ENCODE data around the gene ATP4B. TPM values are rescaled to one million over a fixed set of nuclear protein-coding genes. Genes with fewer than 3 reads are reported as not detected.

ATP4B gene
- total RNA-seq, 1 experiment from 2014 or later, result not detected

DNA sequence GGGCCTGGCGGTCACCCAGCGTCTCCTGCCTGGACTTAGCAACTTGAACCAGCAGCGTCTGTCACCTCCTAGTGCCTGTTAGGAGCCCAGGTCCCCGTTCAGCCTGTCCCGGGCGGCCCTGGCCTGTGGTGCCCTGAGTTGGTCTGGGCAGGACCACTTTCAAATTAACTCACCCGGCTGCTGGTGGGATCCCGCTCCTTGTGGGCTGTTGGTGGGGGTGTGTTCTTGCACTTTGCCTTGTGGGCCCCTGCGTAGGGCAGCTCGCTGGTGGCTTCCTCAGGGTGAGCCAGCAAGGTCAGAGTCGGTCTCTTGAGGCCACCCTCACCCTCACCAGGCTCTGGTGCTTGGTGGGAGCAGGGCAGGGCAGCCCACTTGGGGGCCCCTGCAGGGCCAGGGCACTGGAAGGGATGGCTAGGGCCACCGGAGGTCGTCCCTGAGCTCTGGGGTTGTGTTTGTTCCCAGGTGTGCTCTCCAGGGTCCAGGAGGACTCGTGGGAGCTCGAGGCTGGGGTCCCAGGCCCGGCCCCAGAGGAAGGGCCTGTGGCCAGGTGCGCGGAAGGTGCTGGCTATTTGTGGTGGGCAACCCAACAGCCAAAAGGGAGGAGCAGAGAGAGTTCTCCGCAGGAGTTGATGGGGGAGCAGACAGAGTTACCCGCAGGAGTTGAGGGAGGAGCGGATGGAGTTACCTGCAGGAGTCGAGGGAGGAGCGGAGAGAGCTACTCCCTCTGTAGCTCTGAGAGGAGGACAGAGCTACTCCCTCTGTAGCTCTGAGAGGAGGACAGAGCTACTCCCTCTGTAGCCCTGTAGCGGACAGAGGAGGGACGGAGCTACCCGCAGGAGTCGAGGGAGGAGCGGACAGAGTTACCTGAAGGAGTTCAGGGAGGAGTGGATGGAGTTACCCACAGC lies 56.6 kb downstream of the ATP4B start:
- DNase-seq (ENCODE audit: low read depth, low spot score), result no peak
- H3K4me3 ChIP-seq (ENCODE audit: low read depth in 2 of 2, low read length in 2 of 2), result no peak overlapping the region
- ATAC-seq, result no peak
- no TSS peak for BruUV-seq (replicated peaks)
- ChIA-PET POLR2A (no interaction called here), CTCF (no interaction called here)
- no peaks in the 10 kb centered on the region for H3K36me3 ChIP-seq (ENCODE audit: control insufficient read depth, insufficient read depth, low read length)
- intact Hi-C loops (cut with micrococcal nuclease; ENCODE audit: unreplicated experiment) (no loop called here), in situ Hi-C loops (cut with HindIII; ENCODE audit: low pct_unique_long_range_greater_than_20kb, low sequenced_read_pairs) (no loop called here)
- H3K4me1 ChIP-seq (ENCODE audit: control insufficient read depth, insufficient read depth, low read length), result no peaks in the 10 kb centered on the region
- H3K27me3 ChIP-seq (ENCODE audit: control insufficient read depth, insufficient read depth, low read length), result no peaks in the 10 kb centered on the region
- H3K9me3 ChIP-seq (ENCODE audit: control insufficient read depth, insufficient read depth, low read depth, low read length), result no peaks in the 10 kb centered on the region
- TF ChIP-seq TCF7L2 (IDR thresholded peaks at IDR 0.05; ENCODE audit: low read depth, low read length) (no peak), SIN3A (IDR thresholded peaks at IDR 0.05; ENCODE audit: borderline replicate concordance, insufficient read depth, low read depth, low read length) (no peak), POLR2AphosphoS5 (IDR thresholded peaks at IDR 0.05; ENCODE audit: low read depth, low read length) (no peak)
- TF ChIP-seq, protein P1, sequence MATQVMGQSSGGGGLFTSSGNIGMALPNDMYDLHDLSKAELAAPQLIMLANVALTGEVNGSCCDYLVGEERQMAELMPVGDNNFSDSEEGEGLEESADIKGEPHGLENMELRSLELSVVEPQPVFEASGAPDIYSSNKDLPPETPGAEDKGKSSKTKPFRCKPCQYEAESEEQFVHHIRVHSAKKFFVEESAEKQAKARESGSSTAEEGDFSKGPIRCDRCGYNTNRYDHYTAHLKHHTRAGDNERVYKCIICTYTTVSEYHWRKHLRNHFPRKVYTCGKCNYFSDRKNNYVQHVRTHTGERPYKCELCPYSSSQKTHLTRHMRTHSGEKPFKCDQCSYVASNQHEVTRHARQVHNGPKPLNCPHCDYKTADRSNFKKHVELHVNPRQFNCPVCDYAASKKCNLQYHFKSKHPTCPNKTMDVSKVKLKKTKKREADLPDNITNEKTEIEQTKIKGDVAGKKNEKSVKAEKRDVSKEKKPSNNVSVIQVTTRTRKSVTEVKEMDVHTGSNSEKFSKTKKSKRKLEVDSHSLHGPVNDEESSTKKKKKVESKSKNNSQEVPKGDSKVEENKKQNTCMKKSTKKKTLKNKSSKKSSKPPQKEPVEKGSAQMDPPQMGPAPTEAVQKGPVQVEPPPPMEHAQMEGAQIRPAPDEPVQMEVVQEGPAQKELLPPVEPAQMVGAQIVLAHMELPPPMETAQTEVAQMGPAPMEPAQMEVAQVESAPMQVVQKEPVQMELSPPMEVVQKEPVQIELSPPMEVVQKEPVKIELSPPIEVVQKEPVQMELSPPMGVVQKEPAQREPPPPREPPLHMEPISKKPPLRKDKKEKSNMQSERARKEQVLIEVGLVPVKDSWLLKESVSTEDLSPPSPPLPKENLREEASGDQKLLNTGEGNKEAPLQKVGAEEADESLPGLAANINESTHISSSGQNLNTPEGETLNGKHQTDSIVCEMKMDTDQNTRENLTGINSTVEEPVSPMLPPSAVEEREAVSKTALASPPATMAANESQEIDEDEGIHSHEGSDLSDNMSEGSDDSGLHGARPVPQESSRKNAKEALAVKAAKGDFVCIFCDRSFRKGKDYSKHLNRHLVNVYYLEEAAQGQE (IDR thresholded peaks at IDR 0.05; ENCODE audit: insufficient read depth in 1 of 2, low read depth in 2 of 2, low read length in 1 of 2), result no peak
- TF ChIP-seq, protein P2, sequence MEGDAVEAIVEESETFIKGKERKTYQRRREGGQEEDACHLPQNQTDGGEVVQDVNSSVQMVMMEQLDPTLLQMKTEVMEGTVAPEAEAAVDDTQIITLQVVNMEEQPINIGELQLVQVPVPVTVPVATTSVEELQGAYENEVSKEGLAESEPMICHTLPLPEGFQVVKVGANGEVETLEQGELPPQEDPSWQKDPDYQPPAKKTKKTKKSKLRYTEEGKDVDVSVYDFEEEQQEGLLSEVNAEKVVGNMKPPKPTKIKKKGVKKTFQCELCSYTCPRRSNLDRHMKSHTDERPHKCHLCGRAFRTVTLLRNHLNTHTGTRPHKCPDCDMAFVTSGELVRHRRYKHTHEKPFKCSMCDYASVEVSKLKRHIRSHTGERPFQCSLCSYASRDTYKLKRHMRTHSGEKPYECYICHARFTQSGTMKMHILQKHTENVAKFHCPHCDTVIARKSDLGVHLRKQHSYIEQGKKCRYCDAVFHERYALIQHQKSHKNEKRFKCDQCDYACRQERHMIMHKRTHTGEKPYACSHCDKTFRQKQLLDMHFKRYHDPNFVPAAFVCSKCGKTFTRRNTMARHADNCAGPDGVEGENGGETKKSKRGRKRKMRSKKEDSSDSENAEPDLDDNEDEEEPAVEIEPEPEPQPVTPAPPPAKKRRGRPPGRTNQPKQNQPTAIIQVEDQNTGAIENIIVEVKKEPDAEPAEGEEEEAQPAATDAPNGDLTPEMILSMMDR (IDR thresholded peaks at IDR 0.05), result no peak
- H3K27ac ChIP-seq (ENCODE audit: low read length), result no peak overlapping the region

DNA sequence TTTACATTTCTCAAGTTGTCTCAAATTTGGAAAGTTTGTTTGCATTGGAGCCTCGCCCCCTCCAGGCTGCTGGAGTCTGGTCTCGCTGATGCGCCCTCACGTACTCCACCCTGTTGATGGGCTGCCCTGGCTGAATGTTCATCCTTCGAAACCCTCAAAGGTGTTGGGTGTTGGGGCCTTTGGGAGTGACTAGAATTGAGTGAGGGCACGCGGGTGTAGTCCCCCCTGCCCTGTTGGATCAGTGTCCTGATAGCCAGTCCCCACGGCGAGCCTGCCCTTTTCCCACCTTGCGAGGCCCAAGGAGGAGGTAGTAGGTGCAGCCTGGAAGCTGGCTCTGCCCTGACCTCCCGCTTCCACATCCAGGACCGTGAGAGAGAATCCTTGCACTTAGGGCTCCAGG lies 58.6 kb downstream of the ATP4B start:
- ChIA-PET POLR2A (no interaction called here), CTCF (no interaction called here)
- no peak overlapping the region for H3K4me3 ChIP-seq (ENCODE audit: low read depth in 2 of 2, low read length in 2 of 2)
- in situ Hi-C loops (cut with HindIII; ENCODE audit: low pct_unique_long_range_greater_than_20kb, low sequenced_read_pairs) (no loop called here), intact Hi-C loops (cut with micrococcal nuclease; ENCODE audit: unreplicated experiment) (no loop called here)
- no peak for ATAC-seq
- H3K4me1 ChIP-seq (ENCODE audit: control insufficient read depth, insufficient read depth, low read length), result no peaks in the 10 kb centered on the region
- BruUV-seq (replicated peaks), result no TSS peak
- H3K27ac ChIP-seq (ENCODE audit: low read length), result no peak overlapping the region
- no peak for DNase-seq (ENCODE audit: low read depth, low spot score)
- H3K36me3 ChIP-seq (ENCODE audit: control insufficient read depth, insufficient read depth, low read length), result no peaks in the 10 kb centered on the region
- TF ChIP-seq SIN3A (IDR thresholded peaks at IDR 0.05; ENCODE audit: borderline replicate concordance, insufficient read depth, low read depth, low read length) (no peak), POLR2AphosphoS5 (IDR thresholded peaks at IDR 0.05; ENCODE audit: low read depth, low read length) (no peak)
- TF ChIP-seq, protein P1 (IDR thresholded peaks at IDR 0.05; ENCODE audit: insufficient read depth in 1 of 2, low read depth in 2 of 2, low read length in 1 of 2), result no peak
- H3K9me3 ChIP-seq (ENCODE audit: control insufficient read depth, insufficient read depth, low read depth, low read length), result no peaks in the 10 kb centered on the region
- no peaks in the 10 kb centered on the region for H3K27me3 ChIP-seq (ENCODE audit: control insufficient read depth, insufficient read depth, low read length)

Other genes with a start within 250 kb of the ATP4B start
- 4.8 TPM for gene ADPRHL1, start 204.7 kb downstream of the ATP4B start, total RNA-seq (2021; ENCODE audit: unreplicated experiment)
- 22.8 TPM for gene DCUN1D2, start 167.5 kb downstream of the ATP4B start, total RNA-seq (2021; ENCODE audit: unreplicated experiment)
- 91.6 TPM for gene TFDP1, start 73.4 kb downstream of the ATP4B start, total RNA-seq (2021; ENCODE audit: unreplicated experiment)
- gene GRK1, start 9.0 kb upstream of the ATP4B start, total RNA-seq (2021; ENCODE audit: unreplicated experiment), result 1.8 TPM
- gene TMEM255B, start 101.0 kb upstream of the ATP4B start, total RNA-seq (2021; ENCODE audit: unreplicated experiment), result 26.3 TPM
- gene GAS6, start 205.9 kb upstream of the ATP4B start, total RNA-seq (2021; ENCODE audit: unreplicated experiment), result 28.1 TPM